H9 (cell line): ENCODE measurements around the gene SMIM21. TPM values are rescaled to one million over a fixed set of nuclear protein-coding genes. Genes with fewer than 3 reads are reported as not detected.

Experiments used
- DNase-seq: peaks from one replicate; pipeline ENCODE4 v3.0.0-alpha.2; 2017
- H2AFZ ChIP-seq: one replicate; pipeline ENCODE4 v1.6.1; 2013; ENCODE audit warnings: mild to moderate bottlenecking, low read length, control low read depth, moderate library complexity
- H2AK5ac ChIP-seq: 2 replicates; pipeline ENCODE4 v1.6.1; 2013; ENCODE audit warnings: low read length, control low read depth, mixed read lengths; ENCODE audit not compliant: insufficient read length
- H2BK120ac ChIP-seq: one replicate; pipeline ENCODE4 v1.6.1; 2013; ENCODE audit warnings: low read depth, mild to moderate bottlenecking, low read length, control low read depth, inconsistent platforms; ENCODE audit not compliant: poor library complexity, severe bottlenecking
- H2BK12ac ChIP-seq: 2 replicates; pipeline ENCODE4 v1.6.1; 2013; ENCODE audit warnings: low read length, control low read depth, mixed read lengths, low read depth; ENCODE audit not compliant: insufficient read length
- H2BK15ac ChIP-seq: 2 replicates; pipeline ENCODE4 v1.6.1; 2013; ENCODE audit warnings: low read depth, low read length, control low read depth
- H2BK20ac ChIP-seq: one replicate; pipeline ENCODE4 v1.6.1; 2013; ENCODE audit warnings: low read depth, mild to moderate bottlenecking, low read length, control low read depth, inconsistent platforms; ENCODE audit not compliant: poor library complexity, severe bottlenecking
- H2BK5ac ChIP-seq: 2 replicates; pipeline ENCODE4 v1.6.1; 2013; ENCODE audit warnings: low read length, control low read depth, mixed read lengths; ENCODE audit not compliant: insufficient read length
- H3K14ac ChIP-seq: 2 replicates; pipeline ENCODE4 v1.6.1; 2013; ENCODE audit warnings: low read length, control low read depth; ENCODE audit not compliant: insufficient read depth
- H3K18ac ChIP-seq: 2 replicates; pipeline ENCODE4 v1.6.1; 2013; ENCODE audit warnings: low read depth, mild to moderate bottlenecking, mixed read lengths, low read length, control low read depth; ENCODE audit not compliant: insufficient read length
- H3K23ac ChIP-seq: 2 replicates; pipeline ENCODE4 v1.6.1; 2013; ENCODE audit warnings: low read length, control low read depth, mixed read lengths, low read depth; ENCODE audit not compliant: insufficient read length
- H3K23me2 ChIP-seq: 2 replicates; pipeline ENCODE4 v1.6.1; 2013; ENCODE audit warnings: low read depth, mild to moderate bottlenecking, mixed read lengths, low read length, control low read depth; ENCODE audit not compliant: insufficient read length, poor library complexity, severe bottlenecking
- H3K27ac ChIP-seq: 2 replicates; pipeline ENCODE4 v1.5.1; 2013; ENCODE audit warnings: low read length, control low read depth, mixed read lengths, low read depth; ENCODE audit not compliant: insufficient read length
- H3K27me3 ChIP-seq: 2 replicates; pipeline ENCODE4 v1.6.1; 2013; ENCODE audit warnings: low read length, control low read depth, inconsistent platforms; ENCODE audit not compliant: insufficient read depth
- H3K4ac ChIP-seq: 2 replicates; pipeline ENCODE4 v1.6.1; 2013; ENCODE audit warnings: low read depth, mild to moderate bottlenecking, control low read depth, inconsistent platforms, low read length, moderate library complexity
- H3K4me1 ChIP-seq: 2 replicates; pipeline ENCODE4 v1.6.1; 2013; ENCODE audit warnings: low read length, control low read depth, inconsistent platforms; ENCODE audit not compliant: insufficient read depth
- H3K4me2 ChIP-seq: 2 replicates; pipeline ENCODE4 v1.6.1; 2013; ENCODE audit warnings: low read length, control low read depth, mixed read lengths; ENCODE audit not compliant: insufficient read length, insufficient read depth
- H3K56ac ChIP-seq: 2 replicates; pipeline ENCODE4 v1.6.1; 2013; ENCODE audit warnings: low read depth, mild to moderate bottlenecking, mixed read lengths, low read length, control low read depth; ENCODE audit not compliant: insufficient read length
- H3K79me1 ChIP-seq: 2 replicates; pipeline ENCODE4 v1.6.1; 2013; ENCODE audit warnings: low read depth, mild to moderate bottlenecking, moderate library complexity, low read length, control low read depth, inconsistent platforms; ENCODE audit not compliant: insufficient read depth, poor library complexity, severe bottlenecking
- H3K79me2 ChIP-seq: 2 replicates; pipeline ENCODE4 v1.6.1; 2013; ENCODE audit warnings: low read length, control low read depth, inconsistent platforms; ENCODE audit not compliant: insufficient read depth
- H3K9ac ChIP-seq: 2 replicates; pipeline ENCODE4 v1.6.1; 2013; ENCODE audit warnings: low read length, control low read depth, mixed read lengths; ENCODE audit not compliant: insufficient read length; ENCODE audit errors: extremely low read depth
- H3K9me3 ChIP-seq: one replicate; pipeline ENCODE4 v1.6.1; 2013; ENCODE audit warnings: low read depth, low read length, inconsistent platforms; ENCODE audit not compliant: control insufficient read depth
- H3T11ph ChIP-seq: one replicate; pipeline ENCODE4 v1.6.1; 2013; ENCODE audit warnings: mild to moderate bottlenecking, low read length, control low read depth, inconsistent platforms
- H4K20me1 ChIP-seq: one replicate; pipeline ENCODE4 v1.6.1; 2013; ENCODE audit not compliant: control insufficient read depth, insufficient read length, insufficient read depth
- H4K5ac ChIP-seq: 2 replicates; pipeline ENCODE4 v1.6.1; 2013; ENCODE audit warnings: low read depth, mild to moderate bottlenecking, mixed read lengths, low read length, control low read depth; ENCODE audit not compliant: insufficient read length
- H4K8ac ChIP-seq: replicated peaks from 2 replicates; pipeline ENCODE4 v1.6.1; 2013; ENCODE audit warnings: low read length, control low read depth, mixed read lengths, low read depth; ENCODE audit not compliant: insufficient read length
- H4K91ac ChIP-seq: 2 replicates; pipeline ENCODE4 v1.6.1; 2013; ENCODE audit warnings: low read depth, mild to moderate bottlenecking, moderate library complexity, mixed read lengths, low read length, control low read depth; ENCODE audit not compliant: insufficient read length
- H3K27ac Mint-ChIP-seq, 3 experiments: 2 replicates in 2 of 3; 3 replicates in 1 of 3; pipeline ENCODE4 v1.8.0; 2020 to 2021; ENCODE audit warnings: mixed read lengths in 3 of 3, mild to moderate bottlenecking in 1 of 3, moderate library complexity in 1 of 3
- H3K27me3 Mint-ChIP-seq: 2 replicates; pipeline ENCODE4 v1.8.0; 2021; ENCODE audit warnings: low read depth, mild to moderate bottlenecking, moderate library complexity, mixed read lengths
- H3K36me3 Mint-ChIP-seq, 3 experiments: 2 replicates in 2 of 3; 3 replicates in 1 of 3; pipeline ENCODE4 v1.8.0; 2020 to 2021; ENCODE audit warnings: low read depth in 3 of 3, mixed read lengths in 3 of 3; ENCODE audit not compliant: insufficient read depth in 1 of 3
- H3K4me1 Mint-ChIP-seq, 2 experiments: 2 replicates each; pipeline ENCODE4 v1.8.0; 2020; ENCODE audit warnings: mixed read lengths in 2 of 2
- H3K4me3 Mint-ChIP-seq, 2 experiments: 2 replicates in 1 of 2; 3 replicates in 1 of 2; pipeline ENCODE4 v1.8.0; 2020 to 2021; ENCODE audit warnings: mild to moderate bottlenecking in 2 of 2, mixed read lengths in 2 of 2, moderate library complexity in 1 of 2
- H3K9me3 Mint-ChIP-seq, 2 experiments: 2 replicates in 1 of 2; 3 replicates in 1 of 2; pipeline ENCODE4 v1.8.0; 2020; ENCODE audit warnings: mild to moderate bottlenecking in 2 of 2, mixed read lengths in 2 of 2, moderate library complexity in 1 of 2
- WGBS: extraction: QIAGEN DNeasy Blood & Tissue Kit; methylation state at CpG from one replicate; pipeline ENCODE4 v1.1.7; 2013; ENCODE audit warnings: missing lambda C conversion rate, low lambda C conversion rate, mixed read lengths; ENCODE audit not compliant: insufficient read length; ENCODE audit errors: extremely low coverage; 5-methylcytosine and 5-hydroxymethylcytosine counted together
- total RNA-seq: library from RNA; stranded (reverse); gene quantifications from 2 replicates; pipeline ENCODE4 v1.2.1, GENCODE V29; 2021
- TF ChIP-seq, protein P1 (sequence below): fragments of 200-600 bp; sonication (generic); conservative IDR thresholded peaks from 3 replicates; pipeline ENCODE4 v1.8.0; 2021; ENCODE audit warnings: antibody characterized with exemption, mild to moderate bottlenecking

The SMIM21 gene
- total RNA-seq, 1 experiment from 2014 or later = not detected

DNA sequence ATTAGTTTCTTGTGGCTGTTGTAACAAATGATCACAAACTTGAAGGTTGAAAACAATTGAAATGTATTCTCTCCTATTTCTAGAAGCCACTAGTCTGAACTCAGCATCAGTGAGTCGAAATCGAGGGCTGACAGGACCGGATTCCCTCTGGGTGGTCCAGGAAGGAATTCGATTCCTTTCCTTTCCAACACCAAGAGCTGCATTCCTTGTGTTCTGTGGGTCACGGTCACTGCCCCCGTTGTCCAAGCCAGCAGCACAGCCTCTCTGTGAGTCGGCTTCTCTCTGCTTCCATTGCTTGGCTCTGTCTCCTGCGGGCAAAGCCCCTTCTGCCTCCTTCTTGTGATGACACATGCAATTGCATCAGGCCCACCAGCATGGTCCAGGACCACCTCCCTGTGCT lies 67.3 kb downstream of the SMIM21 start:
- Histone ChIP-seq H3K4ac (no peak overlapping the region), H3K14ac (no peak overlapping the region), H3K27ac (no peak overlapping the region), H2BK120ac (no peak overlapping the region), H2AFZ (no peak overlapping the region), H3K4me2 (no peak overlapping the region), H3K9ac (no peak overlapping the region), H2BK15ac (no peak overlapping the region), H3K18ac (no peak overlapping the region), H2BK20ac (no peak overlapping the region), H3K56ac (no peak overlapping the region), H3K23ac (no peak overlapping the region), H3K9me3 (no peaks in the 10 kb centered on the region), H3K27me3 (no peaks in the 10 kb centered on the region), H2BK5ac (no peak overlapping the region), H3K4me1 (no peaks in the 10 kb centered on the region), H3K23me2 (no peaks in the 10 kb centered on the region), H2BK12ac (no peak overlapping the region), H3K79me2 (no peaks in the 10 kb centered on the region), H4K5ac (no peak overlapping the region), H3K79me1 (no peaks in the 10 kb centered on the region), H4K20me1 (no peaks in the 10 kb centered on the region), H4K8ac (no peak overlapping the region), H2AK5ac (no peak overlapping the region), H3T11ph (no peak overlapping the region), H4K91ac (no peak overlapping the region)
- Mint-ChIP-seq H3K27me3 (peaks cover 3% of the 10 kb centered on the region), H3K9me3 (peaks cover 5 to 12% of the 10 kb centered on the region in 2 experiments), H3K4me1 (peaks cover 1% of the 10 kb centered on the region in 2 experiments), H3K27ac (no peak overlapping the region), H3K4me3 (no peak overlapping the region), H3K36me3 (peaks cover 7 to 10% (median 9%) of the 10 kb centered on the region in 3 experiments)
- DNase-seq = no peak
- TF ChIP-seq, protein P1, sequence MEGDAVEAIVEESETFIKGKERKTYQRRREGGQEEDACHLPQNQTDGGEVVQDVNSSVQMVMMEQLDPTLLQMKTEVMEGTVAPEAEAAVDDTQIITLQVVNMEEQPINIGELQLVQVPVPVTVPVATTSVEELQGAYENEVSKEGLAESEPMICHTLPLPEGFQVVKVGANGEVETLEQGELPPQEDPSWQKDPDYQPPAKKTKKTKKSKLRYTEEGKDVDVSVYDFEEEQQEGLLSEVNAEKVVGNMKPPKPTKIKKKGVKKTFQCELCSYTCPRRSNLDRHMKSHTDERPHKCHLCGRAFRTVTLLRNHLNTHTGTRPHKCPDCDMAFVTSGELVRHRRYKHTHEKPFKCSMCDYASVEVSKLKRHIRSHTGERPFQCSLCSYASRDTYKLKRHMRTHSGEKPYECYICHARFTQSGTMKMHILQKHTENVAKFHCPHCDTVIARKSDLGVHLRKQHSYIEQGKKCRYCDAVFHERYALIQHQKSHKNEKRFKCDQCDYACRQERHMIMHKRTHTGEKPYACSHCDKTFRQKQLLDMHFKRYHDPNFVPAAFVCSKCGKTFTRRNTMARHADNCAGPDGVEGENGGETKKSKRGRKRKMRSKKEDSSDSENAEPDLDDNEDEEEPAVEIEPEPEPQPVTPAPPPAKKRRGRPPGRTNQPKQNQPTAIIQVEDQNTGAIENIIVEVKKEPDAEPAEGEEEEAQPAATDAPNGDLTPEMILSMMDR = no peak
- WGBS = no CpG with 5 or more reads among the region's 8 CpGs

Other genes starting within 250 kb of the SMIM21 start
- 1.6 and 2.7 TPM in 2 replicates for gene PTGR3, start 218.6 kb downstream of the SMIM21 start, total RNA-seq
- gene TSHZ1, start 216.9 kb downstream of the SMIM21 start, total RNA-seq = 0.15 and 0.24 TPM in 2 replicates